ENCODE results near the gene CSRNP3.

Gene CSRNP3

DNA sequence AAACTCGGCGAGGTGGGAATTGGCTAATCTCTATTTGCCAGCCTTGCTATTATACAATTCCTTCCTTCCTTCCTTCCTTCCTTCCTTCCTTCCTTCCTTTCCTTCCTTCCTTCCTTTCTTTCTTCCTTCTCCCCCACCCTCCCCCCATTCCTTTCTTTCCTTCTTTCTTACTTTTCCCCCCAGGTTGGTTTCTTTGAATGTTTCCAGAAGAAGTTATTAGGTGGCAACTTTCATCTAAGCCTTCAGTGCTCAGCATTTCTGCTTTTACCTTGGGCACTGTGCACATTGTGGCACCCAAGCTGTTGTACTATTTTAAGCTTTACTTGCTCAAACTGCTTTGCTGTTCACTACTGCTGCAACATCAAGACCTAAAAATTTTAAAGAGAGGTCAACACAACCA is 17.2 kb upstream of the CSRNP3 start:
- no peak for DNase-seq (ENCODE audit: insufficient read length, low spot score)
- no peak for FAIRE-seq
- TF ChIP-seq POLR2A (IDR thresholded peaks at IDR 0.05; ENCODE audit: low read depth, low read length): no peak

DNA sequence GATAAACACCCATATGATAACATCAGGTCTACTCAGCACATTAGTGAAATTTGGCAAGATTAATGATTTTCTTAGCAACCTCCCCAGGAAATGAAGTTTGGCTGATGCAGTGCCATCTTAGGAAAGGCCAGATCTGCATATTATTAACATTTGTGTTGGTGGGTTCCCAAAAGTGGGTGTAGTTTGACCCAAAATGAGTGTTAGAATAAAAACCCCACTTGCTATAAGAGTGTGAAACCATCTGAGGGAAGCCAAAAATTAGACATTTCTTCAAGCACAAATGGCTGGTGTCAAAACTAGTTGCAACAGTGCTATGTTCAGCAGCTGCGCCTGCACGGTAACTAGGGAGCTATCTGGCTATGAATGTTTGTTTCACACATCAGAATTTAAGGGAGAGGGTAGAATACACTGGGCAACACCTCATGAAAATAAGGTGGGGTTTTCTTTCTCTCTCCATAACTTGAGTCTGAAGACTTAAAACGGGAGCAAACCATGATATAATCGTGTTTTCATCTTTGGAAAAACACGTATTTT is 15.9 kb upstream of the CSRNP3 start:
- DNase-seq (ENCODE audit: insufficient read length, low spot score) (no peak), FAIRE-seq (no peak)
- TF ChIP-seq POLR2A (IDR thresholded peaks at IDR 0.05; ENCODE audit: low read depth, low read length): no peak

DNA sequence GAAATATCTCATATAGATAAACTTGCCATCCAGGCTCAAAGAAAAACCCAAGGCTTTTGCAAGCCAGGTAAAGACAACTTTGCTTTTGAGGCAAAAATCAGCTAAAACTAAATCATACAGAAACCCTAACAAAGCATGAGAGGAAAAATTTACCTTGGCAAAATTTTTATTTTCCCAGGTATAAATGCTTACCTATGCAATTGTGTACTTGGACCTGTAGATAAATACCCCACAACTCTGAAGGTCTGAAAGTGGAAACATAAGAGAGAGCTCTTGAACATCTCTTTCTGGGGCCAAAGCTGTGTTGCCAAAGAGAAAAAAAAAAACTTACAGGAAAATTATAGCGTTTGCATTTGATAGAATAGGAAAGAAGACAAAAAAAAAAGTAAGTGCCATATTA is 14.6 kb upstream of the CSRNP3 start:
- TF ChIP-seq POLR2A (IDR thresholded peaks at IDR 0.05; ENCODE audit: low read depth, low read length): no peak

DNA sequence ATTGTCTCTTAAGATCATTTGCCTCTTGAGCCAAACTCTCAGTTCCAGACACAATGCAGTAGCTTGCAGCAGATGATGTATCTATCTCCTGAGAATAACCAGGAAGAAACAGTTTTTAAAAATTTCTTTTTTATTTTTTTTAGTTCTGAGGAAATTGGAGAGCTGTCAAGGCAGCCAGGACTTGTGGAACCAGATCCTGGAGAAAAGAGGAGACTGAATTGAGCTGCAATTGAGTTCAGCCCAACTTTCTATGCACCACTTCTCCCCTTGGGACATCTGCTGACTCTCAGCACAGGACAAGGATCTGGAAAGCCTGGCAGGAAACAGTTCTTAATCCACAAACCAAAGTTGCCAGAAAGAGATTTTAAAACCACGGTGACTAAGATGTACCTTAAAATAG is 13.5 kb upstream of the CSRNP3 start:
- DNase-seq (ENCODE audit: insufficient read length, low spot score) (no peak), FAIRE-seq (no peak)
- no peak for TF ChIP-seq POLR2A (IDR thresholded peaks at IDR 0.05; ENCODE audit: low read depth, low read length)

More for the DNA sequence above, 14.6 kb upstream of the CSRNP3 start:
- FAIRE-seq (no peak), DNase-seq (ENCODE audit: insufficient read length, low spot score) (no peak)

DNA sequence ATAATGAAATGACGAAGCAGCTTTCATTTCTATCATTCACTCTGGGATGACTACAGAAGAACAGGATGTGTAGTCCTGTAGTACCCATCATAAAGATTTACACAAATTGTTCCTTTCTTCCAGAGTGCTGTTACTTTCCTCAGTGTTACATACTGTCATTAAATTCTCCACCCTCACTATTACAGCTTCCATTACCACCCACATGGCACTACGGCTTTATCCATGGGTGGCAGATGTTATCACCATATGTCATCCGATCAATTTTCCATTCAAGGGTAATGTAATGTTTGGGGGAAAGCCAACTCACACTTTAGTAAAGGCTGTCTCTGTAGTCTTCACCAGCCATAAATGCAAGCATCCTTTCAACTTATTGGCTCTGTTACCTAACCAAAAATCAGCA is 7.1 kb upstream of the CSRNP3 start:
- FAIRE-seq (no peak), DNase-seq (ENCODE audit: insufficient read length, low spot score) (no peak)
- TF ChIP-seq POLR2A (IDR thresholded peaks at IDR 0.05; ENCODE audit: low read depth, low read length): no peak

DNA sequence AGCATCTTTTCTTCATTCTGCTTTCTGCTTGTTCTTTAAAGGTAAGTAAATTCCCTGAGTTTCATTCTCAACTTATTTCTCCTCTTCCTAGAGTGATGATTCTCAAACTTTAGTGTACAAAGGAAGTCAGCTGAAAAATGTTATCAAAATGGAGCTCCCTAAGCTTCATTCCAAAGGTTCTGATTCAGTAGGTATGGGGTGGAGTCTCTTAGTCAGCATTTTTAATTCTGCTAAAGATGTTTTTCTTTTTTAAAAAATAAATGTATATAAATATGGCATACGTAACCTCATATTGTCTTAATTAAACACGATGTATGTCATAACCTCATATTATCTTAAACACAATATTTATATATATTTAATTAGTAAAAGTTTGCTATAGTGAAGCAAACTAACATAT is 3.1 kb upstream of the CSRNP3 start:
- no peak for TF ChIP-seq POLR2A (IDR thresholded peaks at IDR 0.05; ENCODE audit: low read depth, low read length)
- no peak for FAIRE-seq
- DNase-seq (ENCODE audit: insufficient read length, low spot score): no peak

- no peak for TF ChIP-seq POLR2A (IDR thresholded peaks at IDR 0.05; ENCODE audit: low read depth, low read length)
- DNase-seq (ENCODE audit: insufficient read length, low spot score) (no peak), FAIRE-seq (no peak)
These were observed 1.6 kb upstream of the CSRNP3 start for GRCh38 chr2:165467921-165468320.

- FAIRE-seq (peak; percentile 6), DNase-seq (ENCODE audit: insufficient read length, low spot score) (no peak)
- TF ChIP-seq POLR2A (IDR thresholded peaks at IDR 0.05; ENCODE audit: low read depth, low read length): no peak
These were observed 863 bp downstream of the CSRNP3 start for GRCh38 chr2:165470361-165470760.

DNA sequence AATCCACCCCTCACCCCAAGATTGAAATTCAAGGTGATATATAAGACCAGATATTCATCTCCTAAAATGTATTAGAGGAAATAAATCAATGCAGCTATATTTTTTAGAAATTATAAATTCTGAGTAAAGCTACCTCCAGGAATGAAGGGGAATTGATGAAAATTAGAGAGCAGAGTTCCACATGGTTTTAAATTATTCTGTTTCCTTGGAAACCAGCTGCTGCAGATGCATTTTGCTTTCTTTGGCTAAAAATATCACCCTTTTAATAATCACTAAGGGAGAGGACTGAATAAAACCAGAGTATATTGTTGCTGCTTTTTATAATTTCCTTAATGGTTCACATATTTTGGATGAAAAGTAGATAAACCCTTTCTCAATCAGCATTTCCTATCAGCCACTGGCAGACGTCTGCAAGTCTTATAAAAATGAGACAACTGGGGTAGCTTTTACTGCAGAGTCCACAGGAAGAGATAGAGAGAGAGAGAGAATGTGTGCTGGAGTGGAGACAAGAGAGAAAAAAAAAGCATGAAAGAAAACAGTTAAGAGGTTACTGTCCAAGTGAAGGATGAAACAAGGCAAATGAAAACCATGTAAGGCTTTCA is 2.0 kb downstream of the CSRNP3 start:
- FAIRE-seq: no peak
- no peak for TF ChIP-seq POLR2A (IDR thresholded peaks at IDR 0.05; ENCODE audit: low read depth, low read length)
- DNase-seq (ENCODE audit: insufficient read length, low spot score): no peak

DNA sequence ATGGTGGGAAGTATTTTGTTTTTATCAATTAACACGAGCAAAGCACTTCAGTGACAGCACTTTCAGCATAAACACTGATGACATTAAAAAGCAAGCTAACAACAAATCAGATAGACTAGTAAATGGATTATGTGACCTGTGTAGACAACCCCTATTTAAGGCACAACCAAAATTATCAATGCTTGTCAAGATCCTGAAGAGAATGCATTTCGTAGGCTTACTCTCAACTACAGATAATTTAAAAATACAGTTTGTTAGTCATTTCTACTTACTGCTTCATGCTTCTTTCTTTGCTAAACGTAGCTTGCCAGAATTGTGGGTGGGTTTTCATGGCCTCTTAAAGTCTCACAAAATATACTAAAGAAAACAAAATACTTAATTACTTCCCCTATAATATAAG is 3.4 kb downstream of the CSRNP3 start:
- TF ChIP-seq POLR2A (IDR thresholded peaks at IDR 0.05; ENCODE audit: low read depth, low read length): no peak
- FAIRE-seq (no peak), DNase-seq (ENCODE audit: insufficient read length, low spot score) (no peak)

DNA sequence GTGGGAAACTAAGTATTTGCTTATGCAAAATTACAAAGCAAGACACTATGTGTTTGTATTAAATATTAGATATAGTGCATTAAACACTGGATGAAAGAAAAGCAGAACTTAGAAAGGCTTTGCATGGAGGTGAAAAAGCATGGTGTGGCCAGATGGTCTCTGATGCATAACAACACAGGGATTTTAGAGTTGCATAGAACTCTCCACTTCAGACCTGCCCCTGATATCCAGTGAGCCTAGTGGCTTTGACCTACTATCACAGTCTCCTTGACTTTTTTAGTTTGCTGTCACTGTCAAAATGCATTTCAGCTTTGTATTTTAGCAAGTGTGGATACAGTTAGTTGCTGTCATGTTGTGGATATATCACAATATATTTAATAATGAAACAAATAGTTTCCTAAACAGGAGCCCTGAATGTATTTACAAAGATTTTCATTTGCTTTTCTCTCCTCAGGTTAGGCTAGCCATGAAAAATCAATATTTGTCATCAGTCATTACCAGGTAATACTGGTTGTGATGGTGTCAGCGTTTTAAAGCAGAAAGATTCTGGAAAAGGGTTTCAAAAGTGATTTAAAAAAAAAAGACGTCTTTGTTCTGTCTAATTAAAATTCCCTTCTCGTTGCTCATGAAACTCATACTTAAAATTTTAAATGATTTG is 5.2 kb downstream of the CSRNP3 start:
- TF ChIP-seq POLR2A (IDR thresholded peaks at IDR 0.05; ENCODE audit: low read depth, low read length): no peak
- FAIRE-seq: no peak
- DNase-seq (ENCODE audit: insufficient read length, low spot score): no peak

GRCh38 chr2:165475277-165476004 is 5.9 kb downstream of the CSRNP3 start:
- no peak for FAIRE-seq
- DNase-seq (ENCODE audit: insufficient read length, low spot score): no peak
- no peak for TF ChIP-seq POLR2A (IDR thresholded peaks at IDR 0.05; ENCODE audit: low read depth, low read length)

DNA sequence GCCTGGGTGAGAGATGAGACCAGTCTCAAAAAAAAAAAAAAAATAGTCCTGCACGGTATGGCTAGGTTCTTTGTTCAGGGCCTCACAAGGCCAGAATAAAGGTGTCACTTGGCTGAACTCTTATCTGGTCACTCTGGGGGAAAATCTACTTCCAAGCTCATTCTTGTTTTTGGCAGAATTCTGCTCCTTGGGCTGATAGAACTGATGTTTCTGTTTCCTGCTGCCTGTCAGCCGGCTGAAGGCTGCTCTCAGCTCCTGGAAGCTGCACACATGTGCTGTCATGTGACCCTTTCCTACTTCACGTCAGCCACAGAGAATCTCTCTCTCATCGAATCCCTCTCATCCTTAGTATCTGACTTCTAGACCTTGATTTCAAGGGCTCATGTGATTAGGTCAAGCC is 10.4 kb downstream of the CSRNP3 start:
- FAIRE-seq (no peak), DNase-seq (ENCODE audit: insufficient read length, low spot score) (no peak)
- no peak for TF ChIP-seq POLR2A (IDR thresholded peaks at IDR 0.05; ENCODE audit: low read depth, low read length)

GRCh38 chr2:165494573-165494972 is 25.1 kb downstream of the CSRNP3 start:
- no peak for FAIRE-seq
- no peak for DNase-seq (ENCODE audit: insufficient read length, low spot score)
- no peak for TF ChIP-seq POLR2A (IDR thresholded peaks at IDR 0.05; ENCODE audit: low read depth, low read length)

All from H54 (cell line).